CD8-positive, alpha-beta memory T cell (primary cell): ENCODE results near the gene EGFLAM. TPM values are rescaled to one million over a fixed set of nuclear protein-coding genes. Genes with fewer than 3 reads are reported as not detected.

Experiments used
- CTCF ChIA-PET: fragments of 350-600 bp; sonication (Branson Sonifier 250); formaldehyde crosslinking; loops from one replicate; lab custom pipeline; 2021; ENCODE audit warnings: antibody characterized with exemption; lab: Charles Lee
- POLR2A ChIA-PET: fragments of 350-600 bp; sonication (Branson Sonifier 250); formaldehyde crosslinking; loops from one replicate; lab custom pipeline; 2021; ENCODE audit warnings: antibody characterized with exemption; lab: Charles Lee
- DNase-seq, 5 donors: peaks; one replicate each; pipeline versions ENCODE4 v3.0.0 to v3.0.0-alpha.2; 2020 to 2022; ENCODE audit warnings: mixed read lengths in 1 of 5
- H3K27ac ChIP-seq: one replicate; pipeline ENCODE4 v1.7.0; 2013; ENCODE audit warnings: low read depth, mild to moderate bottlenecking, low read length, moderate library complexity
- H3K27me3 ChIP-seq: 2 replicates; pipeline ENCODE4 v1.7.0; 2013; ENCODE audit warnings: low read length, mild to moderate bottlenecking; ENCODE audit not compliant: insufficient read depth, poor library complexity, severe bottlenecking
- H3K36me3 ChIP-seq: 2 replicates; pipeline ENCODE4 v1.7.0; 2013; ENCODE audit warnings: mild to moderate bottlenecking, low read length, moderate library complexity; ENCODE audit not compliant: insufficient read depth
- H3K4me1 ChIP-seq: 2 replicates; pipeline ENCODE4 v1.7.0; 2013; ENCODE audit warnings: mild to moderate bottlenecking, low read length, moderate library complexity; ENCODE audit not compliant: insufficient read depth
- H3K4me3 ChIP-seq: 2 replicates; pipeline ENCODE4 v1.7.0; 2013; ENCODE audit warnings: mild to moderate bottlenecking, low read length
- H3K9me3 ChIP-seq: 2 replicates; pipeline ENCODE4 v1.7.0; 2013; ENCODE audit warnings: mild to moderate bottlenecking, low read length
- H3K27ac Mint-ChIP-seq, 8 donors: one replicate each; pipeline ENCODE4 v1.8.0; 2020 to 2021; ENCODE audit warnings: mixed read lengths in 8 of 8, mild to moderate bottlenecking in 6 of 8, inconsistent platforms in 3 of 8, moderate library complexity in 3 of 8
- H3K27me3 Mint-ChIP-seq, 2 donors: one replicate each; pipeline ENCODE4 v1.8.0; 2020 to 2021; ENCODE audit warnings: mixed read lengths in 2 of 2, mild to moderate bottlenecking in 1 of 2, moderate library complexity in 1 of 2
- H3K36me3 Mint-ChIP-seq, 3 donors: one replicate each; pipeline ENCODE4 v1.8.0; 2020 to 2021; ENCODE audit warnings: mixed read lengths in 3 of 3, inconsistent platforms in 1 of 3, mild to moderate bottlenecking in 1 of 3
- H3K4me1 Mint-ChIP-seq, 3 donors: one replicate each; pipeline ENCODE4 v1.8.0; 2020 to 2021; ENCODE audit warnings: mixed read lengths in 3 of 3, inconsistent platforms in 1 of 3, mild to moderate bottlenecking in 1 of 3
- H3K4me3 Mint-ChIP-seq, 7 donors: one replicate each; pipeline ENCODE4 v1.8.0; 2020 to 2021; ENCODE audit warnings: mixed read lengths in 7 of 7, mild to moderate bottlenecking in 6 of 7, moderate library complexity in 4 of 7, inconsistent platforms in 2 of 7
- H3K9me3 Mint-ChIP-seq, 5 donors: one replicate each; pipeline ENCODE4 v1.8.0; 2020 to 2022; ENCODE audit warnings: mixed read lengths in 5 of 5, mild to moderate bottlenecking in 3 of 5, moderate library complexity in 2 of 5, inconsistent platforms in 1 of 5
- polyA plus RNA-seq: library from polyadenylated mRNA; unstranded; fragments of 300-500 nt; fragmentation: Illumina TruSeq; gene quantifications from one replicate; pipeline ENCODE4 v1.2.3, GENCODE V29; 2021
- total RNA-seq, 2 experiments: library from RNA; stranded (reverse); gene quantifications; one replicate each; pipeline ENCODE4 v1.2.3, GENCODE V29; 2021

The EGFLAM gene
- total and polyA plus RNA-seq, 3 experiments from 2014 or later = not detected

GRCh38 chr5:38463634-38464521 lies 205.5 kb downstream of the EGFLAM start:
- ChIA-PET CTCF (interaction anchor here (1.2 to 1.5 kb wide), 2 partner anchors 10 to 22 kb away, joined by 3 read pairs; no protein-coding TSS in a partner anchor), POLR2A (no interaction called here)
- Mint-ChIP-seq H3K4me1 (no peaks in the 10 kb centered on the region), H3K4me3 (no peak overlapping the region), H3K9me3 (no peaks in the 10 kb centered on the region), H3K27ac (no peak overlapping the region), H3K36me3 (peaks cover 0 to 5% (median 0%) of the 10 kb centered on the region in 3 donors), H3K27me3 (peaks cover 9 to 58% of the 10 kb centered on the region in 2 donors)
- no peak for DNase-seq
- Histone ChIP-seq H3K27ac (no peak overlapping the region), H3K36me3 (no peaks in the 10 kb centered on the region), H3K4me3 (no peak overlapping the region), H3K27me3 (peaks cover 10% of the 10 kb centered on the region), H3K4me1 (no peaks in the 10 kb centered on the region), H3K9me3 (no peaks in the 10 kb centered on the region)

GRCh38 chr5:38465061-38465460 lies 206.7 kb downstream of the EGFLAM start:
- no peak for DNase-seq
- no peak overlapping the region for H3K27ac Mint-ChIP-seq
- no peaks in the 10 kb centered on the region for H3K4me1 Mint-ChIP-seq
- no peaks in the 10 kb centered on the region for H3K36me3 ChIP-seq
- H3K9me3 ChIP-seq = no peaks in the 10 kb centered on the region
- H3K27me3 ChIP-seq = peaks cover 10% of the 10 kb centered on the region
- no peak overlapping the region for H3K4me3 ChIP-seq
- ChIA-PET CTCF (interaction anchor here (1.5 to 1.7 kb wide), 2 partner anchors 11 to 24 kb away, joined by 3 to 6 read pairs; no protein-coding TSS in a partner anchor), POLR2A (no interaction called here)
- peaks cover 14 to 58% of the 10 kb centered on the region in 2 donors for H3K27me3 Mint-ChIP-seq
- H3K9me3 Mint-ChIP-seq = no peaks in the 10 kb centered on the region
- no peak overlapping the region for H3K27ac ChIP-seq
- H3K4me1 ChIP-seq = no peaks in the 10 kb centered on the region
- peaks cover 0 to 3% (median 0%) of the 10 kb centered on the region in 3 donors for H3K36me3 Mint-ChIP-seq
- H3K4me3 Mint-ChIP-seq = no peak overlapping the region

- H3K4me1 ChIP-seq = no peaks in the 10 kb centered on the region
- no peak overlapping the region for H3K27ac ChIP-seq
- no peaks in the 10 kb centered on the region for H3K9me3 ChIP-seq
- no peak for DNase-seq
- ChIA-PET POLR2A (no interaction called here), CTCF (interaction anchor here (1.5 to 1.7 kb wide), 2 partner anchors 12 to 24 kb away, joined by 3 to 6 read pairs; no protein-coding TSS in a partner anchor)
- H3K4me3 ChIP-seq = no peak overlapping the region
- peaks cover 4% of the 10 kb centered on the region for H3K27me3 ChIP-seq
- no peak overlapping the region for H3K4me3 Mint-ChIP-seq
- H3K36me3 ChIP-seq = no peaks in the 10 kb centered on the region
- H3K27me3 Mint-ChIP-seq = peaks cover 14 to 56% of the 10 kb centered on the region in 2 donors
- no peaks in the 10 kb centered on the region for H3K36me3 Mint-ChIP-seq
- H3K9me3 Mint-ChIP-seq = no peaks in the 10 kb centered on the region
- H3K4me1 Mint-ChIP-seq = no peaks in the 10 kb centered on the region
- H3K27ac Mint-ChIP-seq = no peak overlapping the region
These were observed 207.5 kb downstream of the EGFLAM start for GRCh38 chr5:38465702-38466423.

- Histone ChIP-seq H3K4me1 (no peaks in the 10 kb centered on the region), H3K27ac (no peak overlapping the region), H3K9me3 (no peaks in the 10 kb centered on the region), H3K27me3 (peaks cover 4% of the 10 kb centered on the region), H3K36me3 (no peaks in the 10 kb centered on the region), H3K4me3 (no peak overlapping the region)
- ChIA-PET POLR2A (interaction anchor here (0.6 kb wide), 1 partner anchor 1691 kb away, joined by 4 read pairs; no protein-coding TSS in a partner anchor), CTCF (interaction anchor here (1.7 kb wide), 1 partner anchor 25 kb away, joined by 6 read pairs; no protein-coding TSS in a partner anchor)
- no peaks in the 10 kb centered on the region for H3K36me3 Mint-ChIP-seq
- H3K9me3 Mint-ChIP-seq = no peaks in the 10 kb centered on the region
- no peak overlapping the region for H3K4me3 Mint-ChIP-seq
- H3K4me1 Mint-ChIP-seq = no peaks in the 10 kb centered on the region
- peaks cover 14 to 55% of the 10 kb centered on the region in 2 donors for H3K27me3 Mint-ChIP-seq
- H3K27ac Mint-ChIP-seq = no peak overlapping the region
- no peak for DNase-seq
These were observed 208.2 kb downstream of the EGFLAM start for GRCh38 chr5:38466424-38467189.

GRCh38 chr5:38467353-38468040 lies 209.1 kb downstream of the EGFLAM start:
- H3K9me3 Mint-ChIP-seq = no peaks in the 10 kb centered on the region
- no peaks in the 10 kb centered on the region for H3K36me3 Mint-ChIP-seq
- Histone ChIP-seq H3K9me3 (no peaks in the 10 kb centered on the region), H3K27ac (no peak overlapping the region), H3K36me3 (no peaks in the 10 kb centered on the region), H3K27me3 (peaks cover 4% of the 10 kb centered on the region), H3K4me3 (no peak overlapping the region), H3K4me1 (no peaks in the 10 kb centered on the region)
- H3K27ac Mint-ChIP-seq = no peak overlapping the region
- ChIA-PET POLR2A (interaction anchor here (0.6 kb wide), 1 partner anchor 1690 kb away, joined by 4 read pairs; no protein-coding TSS in a partner anchor), CTCF (interaction anchor here (0.8 kb wide), 1 partner anchor 47 kb away, joined by 3 read pairs; no protein-coding TSS in a partner anchor)
- H3K4me3 Mint-ChIP-seq = no peak overlapping the region
- H3K4me1 Mint-ChIP-seq = no peaks in the 10 kb centered on the region
- DNase-seq = no peak
- H3K27me3 Mint-ChIP-seq = peaks cover 18 to 58% of the 10 kb centered on the region in 2 donors

GRCh38 chr5:38468202-38468673 lies 209.9 kb downstream of the EGFLAM start:
- H3K4me1 Mint-ChIP-seq = no peaks in the 10 kb centered on the region
- no peak overlapping the region for H3K4me3 ChIP-seq
- H3K9me3 ChIP-seq = no peaks in the 10 kb centered on the region
- ChIA-PET POLR2A (no interaction called here), CTCF (interaction anchor here (0.8 kb wide), 1 partner anchor 48 kb away, joined by 3 read pairs; no protein-coding TSS in a partner anchor)
- H3K27me3 Mint-ChIP-seq = peaks cover 26 to 56% of the 10 kb centered on the region in 2 donors
- no peaks in the 10 kb centered on the region for H3K36me3 Mint-ChIP-seq
- H3K27ac ChIP-seq = no peak overlapping the region
- H3K4me3 Mint-ChIP-seq = no peak overlapping the region
- no peak for DNase-seq
- no peaks in the 10 kb centered on the region for H3K4me1 ChIP-seq
- H3K9me3 Mint-ChIP-seq = no peaks in the 10 kb centered on the region
- H3K27ac Mint-ChIP-seq = no peak overlapping the region
- peaks cover 4% of the 10 kb centered on the region for H3K27me3 ChIP-seq
- no peaks in the 10 kb centered on the region for H3K36me3 ChIP-seq
